HFFc6 (cell line): ENCODE data around the gene PLEKHA7. TPM values are rescaled to one million over a fixed set of nuclear protein-coding genes. Genes with fewer than 3 reads are reported as not detected.

Experiments used
- DNase-seq: peaks from one replicate; pipeline ENCODE4 v3.0.0-alpha.2; 2018
- H3K27ac Mint-ChIP-seq: 2 replicates; pipeline ENCODE4 v1.8.0; 2020; ENCODE audit warnings: mild to moderate bottlenecking, mixed read lengths
- H3K27me3 Mint-ChIP-seq: 2 replicates; pipeline ENCODE4 v1.8.0; 2021; ENCODE audit warnings: mild to moderate bottlenecking, moderate library complexity, mixed read lengths; ENCODE audit not compliant: insufficient read depth
- H3K36me3 Mint-ChIP-seq: 2 replicates; pipeline ENCODE4 v1.8.0; 2021; ENCODE audit warnings: low read depth, mixed read lengths
- H3K4me1 Mint-ChIP-seq: 2 replicates; pipeline ENCODE4 v1.8.0; 2020; ENCODE audit warnings: low read depth, mixed read lengths
- H3K4me3 Mint-ChIP-seq: 2 replicates; pipeline ENCODE4 v1.8.0; 2020; ENCODE audit warnings: mild to moderate bottlenecking, moderate library complexity, mixed read lengths
- H3K9me3 Mint-ChIP-seq: 2 replicates; pipeline ENCODE4 v1.8.0; 2020; ENCODE audit warnings: mild to moderate bottlenecking, mixed read lengths
- total RNA-seq, 6 experiments: library from RNA; stranded (reverse); fragmentation: NEBNext Ultra II Directional; extraction: Animal tissue kit (Norgen Biotek cat#: 25700); gene quantifications; 2 replicates in 1 of 6; 3 replicates in 5 of 6; pipeline ENCODE4 v1.2.3, GENCODE V29; 2021
- TF ChIP-seq, protein P1 (sequence below): fragments of 200-600 bp; sonication (generic); IDR thresholded peaks from 2 replicates; pipeline ENCODE4 v1.5.0; 2021; ENCODE audit warnings: antibody characterized with exemption, mild to moderate bottlenecking

Gene PLEKHA7
- total RNA-seq, 6 experiments from 2014 or later, result 0.07 to 0.24 (median 0.08) TPM; not detected in 3

DNA sequence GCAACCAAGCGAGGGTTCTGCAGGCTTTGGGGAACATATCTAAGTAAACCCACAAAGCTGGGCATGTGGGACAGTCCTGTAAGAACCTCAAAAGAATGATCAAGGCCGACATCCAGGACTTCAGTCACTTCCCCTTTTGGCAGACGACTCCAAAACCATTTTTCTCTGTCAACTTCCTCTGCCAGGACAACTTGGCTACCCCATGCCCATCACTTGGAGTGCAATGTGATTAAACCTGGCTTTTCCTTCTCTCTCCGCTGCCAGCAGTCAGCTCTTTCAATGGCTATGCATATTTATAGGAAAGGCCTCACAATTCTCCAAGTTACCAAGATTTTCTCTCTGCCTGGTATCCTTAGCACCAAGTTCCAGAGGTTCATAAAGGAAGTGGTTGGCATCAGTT lies 196.9 kb downstream of the PLEKHA7 start:
- Mint-ChIP-seq H3K9me3 (no peaks in the 10 kb centered on the region), H3K27ac (no peak overlapping the region), H3K36me3 (no peaks in the 10 kb centered on the region), H3K4me3 (no peak overlapping the region), H3K4me1 (no peaks in the 10 kb centered on the region), H3K27me3 (peaks cover 44% of the 10 kb centered on the region)
- DNase-seq, result no peak
- TF ChIP-seq, protein P1, sequence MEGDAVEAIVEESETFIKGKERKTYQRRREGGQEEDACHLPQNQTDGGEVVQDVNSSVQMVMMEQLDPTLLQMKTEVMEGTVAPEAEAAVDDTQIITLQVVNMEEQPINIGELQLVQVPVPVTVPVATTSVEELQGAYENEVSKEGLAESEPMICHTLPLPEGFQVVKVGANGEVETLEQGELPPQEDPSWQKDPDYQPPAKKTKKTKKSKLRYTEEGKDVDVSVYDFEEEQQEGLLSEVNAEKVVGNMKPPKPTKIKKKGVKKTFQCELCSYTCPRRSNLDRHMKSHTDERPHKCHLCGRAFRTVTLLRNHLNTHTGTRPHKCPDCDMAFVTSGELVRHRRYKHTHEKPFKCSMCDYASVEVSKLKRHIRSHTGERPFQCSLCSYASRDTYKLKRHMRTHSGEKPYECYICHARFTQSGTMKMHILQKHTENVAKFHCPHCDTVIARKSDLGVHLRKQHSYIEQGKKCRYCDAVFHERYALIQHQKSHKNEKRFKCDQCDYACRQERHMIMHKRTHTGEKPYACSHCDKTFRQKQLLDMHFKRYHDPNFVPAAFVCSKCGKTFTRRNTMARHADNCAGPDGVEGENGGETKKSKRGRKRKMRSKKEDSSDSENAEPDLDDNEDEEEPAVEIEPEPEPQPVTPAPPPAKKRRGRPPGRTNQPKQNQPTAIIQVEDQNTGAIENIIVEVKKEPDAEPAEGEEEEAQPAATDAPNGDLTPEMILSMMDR, result no peak

DNA sequence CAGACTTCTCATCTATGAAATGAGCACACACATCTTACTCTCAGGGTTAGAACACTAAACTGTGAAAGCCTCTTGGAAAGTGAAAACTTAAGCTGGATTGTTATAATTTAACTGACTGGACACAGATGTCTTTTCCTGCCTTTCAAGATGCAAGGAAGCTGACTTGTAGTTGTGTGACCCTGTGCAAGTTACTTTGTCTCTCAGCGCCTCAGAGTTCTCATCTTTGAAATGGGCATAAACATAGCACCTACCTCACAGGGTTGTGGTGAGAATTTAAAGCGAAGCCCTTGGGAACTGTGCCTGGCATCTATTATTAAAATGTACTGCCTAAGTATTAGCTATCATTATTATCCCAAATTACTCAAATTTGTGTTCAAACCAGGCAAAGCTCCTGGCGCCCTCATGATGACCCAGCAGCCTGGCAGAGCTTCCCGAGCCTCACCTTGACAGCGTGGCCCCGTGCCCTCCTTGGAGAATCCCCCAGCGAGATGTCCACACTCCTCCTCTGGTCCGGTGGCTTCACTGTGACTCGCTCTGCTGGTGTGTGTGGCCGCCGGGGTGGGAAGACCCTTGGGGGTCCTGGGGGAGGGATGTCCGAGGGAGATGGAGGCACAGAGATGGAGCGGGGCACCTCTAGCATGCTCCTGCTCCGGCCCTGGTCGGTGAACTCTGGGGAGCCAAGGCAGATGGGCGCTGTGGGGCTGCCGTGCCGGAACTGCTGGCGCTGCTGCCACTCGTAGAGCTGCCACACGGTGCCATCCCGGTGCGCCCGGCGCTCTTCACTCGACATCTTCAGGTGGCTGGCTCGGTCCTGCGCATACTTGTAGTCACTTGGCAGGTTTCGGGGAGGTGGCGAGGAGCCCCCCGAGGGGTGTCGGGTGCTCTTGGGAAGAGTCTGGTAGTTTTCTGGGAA lies 197.6 kb downstream of the PLEKHA7 start:
- Mint-ChIP-seq H3K27me3 (peaks cover 45% of the 10 kb centered on the region), H3K4me1 (no peaks in the 10 kb centered on the region)
- DNase-seq, result no peak

DNA sequence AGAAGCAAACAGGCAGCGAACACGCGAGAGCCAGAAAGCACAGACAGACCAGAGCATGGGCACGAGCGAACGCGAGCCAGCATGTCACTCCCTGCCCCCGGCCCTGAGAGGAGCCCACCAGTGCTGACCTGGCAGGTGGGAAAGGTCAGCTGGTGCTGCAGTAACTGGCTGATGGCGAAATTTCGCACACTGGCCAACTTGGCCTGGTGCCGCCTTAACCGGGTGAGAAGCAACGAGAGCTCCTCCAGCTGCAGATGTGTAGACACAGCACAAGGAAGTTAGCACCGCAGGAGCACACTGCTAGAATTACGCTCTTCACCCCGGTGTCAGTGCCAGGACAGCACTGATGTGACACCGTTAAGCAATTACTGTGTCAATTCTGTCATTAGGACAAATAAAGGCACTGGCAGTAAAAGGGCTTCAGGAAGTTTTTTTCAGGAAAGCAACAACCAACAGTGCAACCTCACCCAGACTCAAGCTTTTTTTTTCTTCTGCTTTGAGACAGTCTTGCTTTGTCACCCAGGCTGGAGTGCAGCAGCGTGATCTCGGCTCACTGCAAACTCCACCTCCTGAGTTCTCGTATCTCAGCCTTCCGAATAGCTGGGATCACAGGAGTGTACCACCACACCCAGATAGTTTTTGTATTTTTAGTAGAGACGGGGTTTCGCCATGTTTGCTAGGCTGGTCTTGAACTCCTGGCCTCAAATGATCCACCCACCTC lies 199.0 kb downstream of the PLEKHA7 start:
- Mint-ChIP-seq H3K9me3 (no peaks in the 10 kb centered on the region), H3K4me1 (no peaks in the 10 kb centered on the region), H3K36me3 (no peaks in the 10 kb centered on the region), H3K27me3 (peaks cover 43% of the 10 kb centered on the region), H3K4me3 (no peak overlapping the region), H3K27ac (no peak overlapping the region)
- DNase-seq, result no peak
- TF ChIP-seq, protein P1, result no peak

More for the DNA sequence above, 197.6 kb downstream of the PLEKHA7 start:
- H3K36me3 Mint-ChIP-seq, result no peaks in the 10 kb centered on the region
- H3K27ac Mint-ChIP-seq, result no peak overlapping the region
- H3K4me3 Mint-ChIP-seq, result no peak overlapping the region
- TF ChIP-seq, protein P1, result no peak
- H3K9me3 Mint-ChIP-seq, result no peaks in the 10 kb centered on the region

DNA sequence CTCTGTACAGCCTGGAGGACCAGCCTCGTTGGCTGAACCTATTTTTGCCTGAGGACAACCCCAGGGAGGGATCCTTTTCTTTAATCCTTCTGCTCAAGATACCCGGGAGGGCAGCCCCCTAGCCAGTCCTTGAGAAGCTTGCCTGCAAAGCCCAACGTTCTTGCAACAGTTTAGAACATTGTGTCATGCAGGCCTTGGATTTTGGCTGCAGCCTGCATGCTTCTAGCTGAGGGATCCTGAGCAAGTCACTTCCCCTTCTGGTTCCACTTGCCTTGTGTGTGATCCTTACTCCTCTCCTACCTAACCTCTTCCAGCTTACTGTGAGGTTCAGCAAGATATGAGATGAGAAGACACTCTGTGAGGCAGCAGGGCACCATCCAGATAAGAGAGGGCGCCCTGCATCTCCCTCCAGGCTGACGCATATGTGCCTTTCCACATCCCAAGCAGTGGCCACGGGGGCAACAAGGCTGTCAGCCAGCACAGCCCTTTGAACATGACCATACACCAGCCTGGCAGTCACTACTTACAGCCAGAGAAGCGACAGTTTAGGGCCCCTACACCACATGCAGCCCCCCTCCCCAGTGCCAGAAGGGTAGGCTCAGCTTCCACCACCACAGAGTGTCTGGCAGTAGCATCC lies 199.7 kb downstream of the PLEKHA7 start:
- Mint-ChIP-seq H3K27me3 (peaks cover 46% of the 10 kb centered on the region), H3K9me3 (no peaks in the 10 kb centered on the region), H3K27ac (no peak overlapping the region), H3K4me1 (no peaks in the 10 kb centered on the region), H3K4me3 (no peak overlapping the region), H3K36me3 (no peaks in the 10 kb centered on the region)
- DNase-seq, result no peak
- TF ChIP-seq, protein P1, result no peak

DNA sequence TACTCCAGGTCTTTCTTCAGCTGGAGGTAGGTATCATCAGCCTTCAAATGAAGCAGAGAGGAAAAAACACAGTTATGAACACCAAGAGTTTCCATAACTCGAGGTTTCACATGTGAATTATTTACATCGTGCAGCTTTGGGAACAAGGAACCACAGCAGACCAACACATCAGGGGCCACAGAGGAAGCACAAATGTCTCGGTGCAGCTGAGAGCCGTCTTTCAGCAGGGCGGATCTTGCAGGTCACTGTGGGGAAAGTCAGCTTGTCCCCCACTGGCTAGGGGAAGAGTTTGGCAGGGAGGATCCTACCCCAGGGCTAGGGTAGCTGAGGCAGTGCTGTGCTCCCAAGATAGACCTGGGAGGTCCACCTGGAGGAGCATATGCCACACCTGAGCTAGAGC lies 201.1 kb downstream of the PLEKHA7 start:
- TF ChIP-seq, protein P1, result no peak
- Mint-ChIP-seq H3K27me3 (peaks cover 49% of the 10 kb centered on the region), H3K27ac (no peak overlapping the region), H3K4me1 (no peaks in the 10 kb centered on the region), H3K9me3 (no peaks in the 10 kb centered on the region), H3K4me3 (no peak overlapping the region), H3K36me3 (no peaks in the 10 kb centered on the region)
- no peak for DNase-seq
